Hematopoietic multipotent progenitor cell treated with erythropoietin and hydrocortisone succinate and interleukin-3 and kit ligand, for 15 days (in vitro differentiated cells): ENCODE results near the gene TEX44.
"Not testable (repeated sequence)": the region's sequence is repeated elsewhere in the genome, so short reads cannot be mapped to it uniquely, and the experiment has no call there.

Source experiments
- DNase-seq: peaks from one replicate; pipeline ENCODE4 v3.0.0-alpha.2; 2015; ENCODE audit warnings: low spot score

TEX44 gene

GRCh38 chr2:231571661-231572191, 20.9 kb upstream of the TEX44 start:
- no peak for DNase-seq

DNA sequence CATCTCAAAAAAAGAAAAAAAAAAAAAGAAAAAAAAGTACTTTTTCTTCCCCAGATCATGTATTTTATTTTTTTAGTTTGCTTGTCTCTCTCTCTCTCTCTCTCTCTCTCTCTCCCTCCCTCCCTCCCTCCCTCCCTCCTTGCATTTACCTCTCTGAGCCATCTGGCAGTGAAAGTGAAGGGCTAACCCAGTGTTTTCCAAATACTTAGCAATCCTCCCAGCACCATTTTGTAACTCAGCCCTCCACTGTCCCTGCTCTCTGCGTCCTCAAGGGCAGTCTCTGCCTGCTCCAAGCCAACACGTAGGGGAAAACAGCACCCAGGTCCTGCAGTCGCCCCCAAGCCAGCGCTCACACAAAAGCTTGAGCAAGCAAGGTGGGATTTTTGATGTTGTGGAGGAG, 19.6 kb upstream of the TEX44 start:
- DNase-seq, result no peak

- no peak for DNase-seq
Measured at GRCh38 chr2:231573698-231574421, 18.8 kb upstream of the TEX44 start.

DNA sequence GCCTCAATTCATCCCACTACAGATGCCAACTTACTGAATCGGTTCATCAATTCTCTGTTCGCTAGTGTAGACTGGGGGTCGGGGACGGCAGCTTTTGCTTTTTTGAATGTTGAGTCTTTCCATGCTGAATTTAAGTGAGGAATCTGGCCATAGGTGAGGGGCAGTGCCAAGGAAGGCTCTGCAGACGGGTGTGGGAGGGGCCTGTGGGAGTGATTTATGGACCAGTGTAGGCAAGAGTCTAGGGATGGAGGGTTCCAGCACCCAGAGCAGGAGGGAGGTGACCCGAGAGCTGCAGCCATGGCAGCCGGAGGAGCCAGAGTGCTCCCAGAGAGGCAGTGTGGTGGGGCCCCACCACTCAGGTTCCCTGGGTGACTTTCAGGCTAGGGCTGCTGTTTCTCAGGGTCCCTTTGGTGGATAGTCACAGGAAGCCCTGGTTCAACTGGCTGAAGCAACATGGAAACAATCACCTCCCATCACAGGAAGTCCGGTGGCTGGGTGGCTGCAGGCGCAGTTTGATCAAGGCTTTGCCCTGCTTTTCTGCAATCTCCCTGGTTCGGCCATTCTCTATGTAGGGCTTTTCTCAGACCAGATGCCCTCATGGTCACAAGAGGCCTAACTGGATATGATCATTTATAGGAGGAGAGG, 16.9 kb upstream of the TEX44 start:
- DNase-seq, result no peak

- no peak for DNase-seq
Measured at GRCh38 chr2:231576465-231576864, 16.2 kb upstream of the TEX44 start.

DNA sequence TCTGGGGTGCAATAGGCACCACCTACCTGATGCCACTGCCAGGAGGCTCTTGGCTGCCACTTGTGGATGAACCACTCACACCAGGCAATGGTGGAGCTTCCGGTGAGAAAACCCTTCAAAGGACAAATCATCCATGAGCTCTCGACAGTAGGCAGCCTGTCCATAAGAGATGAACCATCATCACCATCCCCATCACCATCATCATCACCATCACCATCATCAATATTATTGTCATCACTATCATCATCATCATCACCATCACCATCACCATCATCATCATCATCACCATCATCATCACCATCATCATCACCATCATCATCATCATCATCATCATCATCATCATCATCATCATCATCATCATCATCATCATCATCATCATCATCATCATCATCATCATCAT, 14.0 kb upstream of the TEX44 start:
- DNase-seq, result not testable (repeated sequence)

DNA sequence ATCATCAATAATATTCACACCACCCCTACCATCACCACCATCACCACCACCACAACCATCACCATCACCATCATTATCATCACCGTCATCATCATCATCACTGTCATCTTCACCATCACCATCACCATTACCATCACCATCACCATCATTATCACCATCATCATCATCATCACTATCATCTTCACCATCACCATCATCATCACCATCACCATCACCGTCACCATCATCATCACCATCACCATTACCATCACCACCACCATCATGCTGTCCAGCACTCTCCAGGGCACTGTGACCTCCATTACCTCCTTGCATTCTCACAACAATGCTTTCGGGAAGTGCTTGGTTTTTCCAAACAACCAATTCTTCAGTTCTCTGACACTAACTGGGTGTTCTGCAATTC, 13.1 kb upstream of the TEX44 start:
- DNase-seq, result no peak

- DNase-seq, result no peak
Measured at GRCh38 chr2:231581328-231581727, 11.3 kb upstream of the TEX44 start.

DNA sequence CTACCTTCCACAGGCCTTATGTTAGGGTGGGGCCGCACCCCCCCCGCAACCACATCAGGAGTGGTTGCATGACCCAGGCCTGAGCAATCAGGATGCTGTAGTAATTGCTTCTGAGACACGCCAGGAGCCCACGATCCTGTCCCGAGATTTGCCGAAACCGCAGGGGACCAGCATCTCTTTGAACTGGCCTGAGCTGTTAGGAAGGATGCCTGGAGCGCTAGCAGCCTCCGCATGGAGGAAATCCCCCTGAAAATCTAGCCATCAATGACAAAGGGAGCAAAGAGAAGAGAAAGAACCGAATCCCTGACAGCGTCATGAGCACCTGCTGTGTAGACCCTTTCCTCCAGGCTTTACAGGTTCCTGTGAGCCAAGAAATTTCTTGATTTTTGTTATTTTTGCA, 8.7 kb upstream of the TEX44 start:
- DNase-seq, result no peak

DNA sequence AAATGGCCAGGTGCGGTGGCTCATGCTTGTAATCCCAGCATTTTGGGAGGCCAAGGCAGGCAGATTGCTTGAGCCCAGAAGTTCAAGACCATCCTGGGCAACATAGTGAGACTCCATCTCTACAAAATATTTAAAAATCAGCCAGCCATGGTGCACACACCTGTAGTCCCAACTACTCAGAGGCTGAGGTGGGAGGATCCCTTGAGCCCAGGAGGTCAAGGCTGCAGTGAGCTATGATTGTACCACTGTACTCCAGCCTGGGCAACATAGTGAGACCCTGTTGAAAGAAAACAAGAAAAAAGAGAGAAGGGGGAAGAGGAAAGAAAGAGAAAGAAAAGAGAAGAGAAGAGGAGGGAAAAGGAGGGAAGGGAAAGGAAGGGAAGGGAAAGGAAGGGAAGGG, 4.9 kb upstream of the TEX44 start:
- not testable (repeated sequence) for DNase-seq

DNA sequence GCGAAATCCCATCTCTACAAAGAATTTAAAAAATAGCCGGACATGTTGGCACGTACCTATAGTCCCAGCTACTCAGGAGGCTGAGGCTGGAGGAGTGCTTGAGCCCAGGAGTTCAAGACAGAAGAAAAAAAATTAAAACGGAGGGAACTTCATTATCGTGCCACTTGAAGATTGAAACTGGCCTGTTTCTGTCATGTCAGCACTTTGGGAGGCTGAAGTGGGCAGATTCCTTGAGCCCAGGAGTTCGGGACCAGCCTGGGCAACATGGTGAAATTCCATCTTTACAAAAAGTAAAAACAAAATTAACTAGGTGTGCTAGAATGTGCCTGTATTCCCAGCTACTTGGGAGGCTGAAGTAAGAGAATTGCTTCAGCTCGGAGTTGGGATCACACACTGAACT, 3.0 kb upstream of the TEX44 start:
- DNase-seq, result no peak

DNA sequence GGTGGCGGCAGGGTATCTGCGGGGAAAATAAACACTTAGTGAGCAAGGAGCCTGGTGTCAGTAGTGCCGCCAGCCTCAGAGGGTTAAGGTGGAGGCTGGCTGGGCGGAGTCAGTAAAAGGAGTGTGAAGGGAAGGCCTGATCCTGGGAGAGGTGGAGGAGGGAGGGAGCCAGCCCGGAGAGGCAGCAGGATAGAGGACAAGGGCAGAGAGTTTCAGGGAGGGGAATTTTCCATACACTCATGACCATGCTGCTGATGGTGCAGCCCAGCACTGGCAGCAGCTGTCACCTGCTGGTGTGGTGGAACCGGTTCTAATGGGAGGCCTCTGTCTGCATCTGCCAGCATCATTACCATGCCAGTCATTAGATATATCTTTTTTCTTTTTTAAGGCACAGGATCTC, 2.0 kb upstream of the TEX44 start:
- DNase-seq, result no peak

DNA sequence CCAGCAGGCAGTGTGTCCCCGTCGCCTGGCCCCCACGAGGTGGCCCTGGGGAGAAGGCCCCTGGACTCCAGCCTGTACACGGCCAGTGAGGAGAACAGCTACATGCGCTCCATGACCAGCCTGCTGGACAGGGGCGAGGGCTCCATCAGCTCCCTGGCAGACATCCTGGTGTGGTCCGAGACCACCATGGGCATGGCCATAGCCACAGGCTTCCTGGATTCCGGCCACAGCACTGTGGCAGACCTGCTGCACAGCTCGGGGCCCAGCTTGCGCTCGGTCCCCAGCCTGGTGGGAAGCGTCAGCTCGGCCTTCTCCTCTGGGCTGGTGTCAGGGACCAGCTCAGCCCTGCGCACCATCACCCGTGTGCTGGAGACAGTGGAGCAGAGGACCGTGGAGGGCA, 1.0 kb downstream of the TEX44 start:
- DNase-seq, result no peak

GRCh38 chr2:231597014-231597611, 4.4 kb downstream of the TEX44 start:
- DNase-seq, result no peak

DNA sequence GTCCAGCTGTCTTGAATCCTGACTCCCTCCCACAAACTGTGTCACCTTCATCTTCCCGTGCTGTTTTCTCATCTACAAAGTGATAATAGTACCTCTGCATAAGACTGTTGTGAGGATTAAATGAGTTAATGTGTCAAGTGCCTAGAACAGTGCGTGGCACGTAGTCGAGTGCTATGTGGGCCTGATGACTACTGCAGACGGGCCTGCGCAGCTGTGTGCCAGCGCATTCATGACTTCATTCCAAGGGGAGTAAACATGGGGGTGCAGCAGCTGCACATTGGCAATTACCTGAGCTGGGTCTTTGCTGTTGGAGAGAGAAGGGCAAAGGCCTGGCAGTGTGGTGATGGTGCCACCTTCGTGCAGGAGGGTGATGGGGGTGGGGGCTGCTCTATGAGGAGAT, 5.0 kb downstream of the TEX44 start:
- DNase-seq, result no peak

DNA sequence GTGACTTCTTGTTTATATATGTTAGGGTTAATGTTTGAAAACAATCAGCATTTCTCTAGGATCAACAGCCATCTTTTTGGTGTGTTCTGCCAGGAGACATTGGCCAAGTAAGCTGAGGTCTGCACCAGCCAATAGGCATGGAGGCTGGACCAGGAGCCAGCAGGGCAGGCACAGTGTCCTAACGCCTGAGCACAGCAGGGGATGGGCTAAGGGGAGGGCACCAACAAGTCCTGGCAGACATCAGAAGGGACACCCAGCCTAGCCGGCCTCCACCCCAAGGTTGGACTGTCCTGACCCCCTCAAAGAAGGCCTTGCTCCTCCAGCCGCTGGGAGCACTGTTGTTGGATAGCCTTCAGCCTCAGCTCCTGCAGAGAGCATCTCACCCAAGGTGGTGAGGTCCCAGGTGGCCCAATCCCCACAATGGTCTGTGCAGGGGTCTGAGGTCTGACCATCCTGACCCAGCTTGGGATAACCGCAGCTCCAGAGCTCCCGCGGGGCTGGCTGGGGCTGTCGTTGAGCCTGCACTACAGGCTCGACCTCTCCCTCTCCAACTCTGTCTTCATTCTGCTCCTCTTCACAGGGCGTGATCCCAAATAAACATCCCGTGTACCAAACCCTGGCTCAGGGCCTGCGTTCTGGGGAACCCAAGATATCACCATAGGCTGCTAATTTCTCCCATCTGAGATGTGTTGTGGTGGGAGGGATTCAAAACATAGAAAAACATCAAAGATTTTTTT, 8.1 kb downstream of the TEX44 start:
- DNase-seq, result no peak

GRCh38 chr2:231601356-231602229, 8.9 kb downstream of the TEX44 start:
- DNase-seq, result peak; percentile 86

DNA sequence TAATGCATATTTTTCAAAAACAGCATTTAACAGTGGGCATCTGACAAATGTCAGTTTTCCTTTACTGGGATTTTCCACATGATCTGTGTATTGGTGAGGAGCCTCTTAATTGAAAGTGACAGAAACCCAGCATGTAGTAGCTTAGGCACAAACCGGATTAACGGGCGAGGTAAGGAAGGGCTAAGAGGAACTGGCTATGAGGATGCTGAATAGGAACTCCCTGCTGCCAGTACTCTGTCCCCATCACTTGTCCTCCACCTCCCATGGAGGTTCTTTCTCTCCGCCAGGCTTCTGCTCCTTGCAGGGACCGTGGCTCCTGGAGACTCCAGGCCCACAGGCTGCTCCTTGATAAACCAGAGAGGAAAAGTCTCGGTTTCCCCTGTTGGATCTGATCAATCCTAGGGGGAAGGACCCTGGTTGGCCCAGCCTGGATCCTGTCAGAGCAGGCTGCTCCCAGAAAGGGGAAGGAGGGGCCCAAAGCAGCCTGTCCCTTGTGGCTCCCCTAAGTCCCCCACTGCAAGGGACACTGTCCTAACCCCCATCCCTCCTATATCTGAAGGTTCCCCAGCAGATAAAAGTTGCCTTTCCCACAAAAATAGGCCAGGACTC, 10.3 kb downstream of the TEX44 start:
- no peak for DNase-seq

DNA sequence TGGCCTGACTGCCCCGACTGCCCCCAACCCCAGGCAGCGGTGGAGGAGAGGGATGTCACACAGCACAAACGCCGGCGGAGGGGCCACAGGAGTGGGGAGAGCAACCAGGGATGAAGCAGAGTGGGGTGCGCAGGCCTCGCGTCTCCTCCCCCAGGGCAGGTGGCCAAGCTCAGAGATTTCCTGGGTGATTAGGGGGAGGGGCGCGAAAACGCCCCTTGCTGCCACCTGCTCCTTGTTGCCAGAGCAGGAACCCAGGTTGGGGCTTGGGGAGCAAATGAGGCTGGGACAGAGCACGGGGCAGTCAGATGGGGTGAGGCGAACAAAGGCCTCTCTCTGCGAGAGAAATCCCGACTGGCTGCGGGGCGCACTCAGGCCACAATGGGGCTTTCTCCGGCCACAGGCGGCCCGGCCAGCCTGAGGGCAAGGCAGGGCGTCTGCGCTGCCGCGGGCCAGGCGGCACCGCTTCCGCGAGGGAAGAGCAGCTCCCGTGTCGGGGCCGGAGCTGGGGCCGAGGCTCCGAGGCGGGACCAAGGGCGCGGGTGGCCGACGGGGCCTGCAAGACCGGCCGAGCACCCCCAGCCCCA, 11.5 kb downstream of the TEX44 start:
- no peak for DNase-seq

DNA sequence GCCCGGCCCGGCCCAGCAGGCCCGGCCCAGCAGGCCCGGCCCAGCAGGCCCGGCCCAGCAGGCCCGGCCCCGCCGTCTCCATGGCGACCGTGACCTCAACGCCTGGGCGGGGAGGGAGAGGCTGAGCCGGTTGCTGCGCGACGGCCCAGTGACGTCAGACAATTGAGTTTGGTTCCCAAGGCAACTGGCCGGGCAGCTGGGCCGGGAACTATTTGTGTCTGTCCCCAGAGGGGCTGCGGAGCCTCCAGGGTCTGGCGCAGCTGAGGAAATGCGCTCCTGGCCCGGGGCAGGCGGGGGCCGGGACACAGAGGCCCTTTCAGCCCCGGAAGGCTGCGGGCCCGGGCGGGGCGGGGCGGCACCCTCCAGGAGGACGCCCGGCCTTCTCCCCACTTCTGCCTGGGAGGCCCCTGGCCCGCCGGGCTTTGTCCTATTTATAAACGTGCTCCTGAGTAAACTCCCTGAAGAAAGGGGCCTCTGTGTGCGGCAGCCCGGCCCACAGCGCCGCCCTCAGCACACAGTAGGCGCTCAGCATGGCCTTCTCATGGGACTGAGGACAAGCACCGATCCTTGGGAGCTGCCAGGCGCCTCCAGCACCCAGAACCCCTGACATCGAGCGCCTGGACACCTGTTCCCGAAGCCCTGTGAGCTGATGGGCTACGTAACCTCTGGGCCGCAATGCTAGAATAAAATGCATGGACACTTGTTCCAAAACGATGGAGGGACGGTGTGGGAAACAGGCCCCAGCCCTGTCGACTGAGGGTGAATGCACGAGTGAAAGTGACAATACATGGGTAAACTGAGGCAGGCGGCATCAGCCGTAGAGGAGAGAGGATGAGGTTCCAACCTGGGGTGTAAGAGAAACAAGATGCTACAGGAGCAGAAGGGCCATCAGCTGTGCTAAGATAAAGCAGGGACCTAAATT, 12.3 kb downstream of the TEX44 start:
- peak; percentile 96 for DNase-seq
